Stimulated activated CD4-positive, alpha-beta T cell treated with anti-CD3 and anti-CD28 coated beads, TNF-alpha, amount 100 ng/mL, for 1 hour (primary cell): Measurements from ENCODE around the gene MYO7B.

Experiments used
- DNase-seq, 3 donors: peaks; one replicate each; pipeline ENCODE4 v3.0.0-alpha.2; 2020; ENCODE audit warnings: low read depth in 3 of 3, low spot score in 1 of 3

The MYO7B gene

GRCh38 chr2:127646487-127647241, 111.2 kb downstream of the MYO7B start:
- no peak for DNase-seq

- no peak for DNase-seq
These were observed 112.0 kb downstream of the MYO7B start for GRCh38 chr2:127647242-127648190.

DNA sequence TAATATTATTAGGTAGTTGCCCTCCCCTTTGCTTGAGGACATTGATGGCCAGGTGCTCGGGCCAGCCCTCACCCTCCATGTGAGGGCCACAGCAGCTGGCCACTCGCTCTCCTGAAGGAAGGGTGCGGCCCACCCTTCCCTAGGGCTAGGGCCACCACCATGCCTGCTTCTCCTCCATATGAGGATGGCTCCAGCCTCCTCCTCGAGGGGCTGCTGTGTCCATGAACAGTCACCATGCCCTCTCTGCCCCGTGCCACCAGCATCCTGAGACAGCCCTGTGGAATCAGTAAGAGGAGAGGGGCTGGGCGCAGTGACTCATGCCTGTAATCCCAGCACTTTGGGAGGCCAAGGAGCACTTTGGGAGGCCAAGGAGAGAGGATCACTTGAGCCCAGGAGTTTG, 112.8 kb downstream of the MYO7B start:
- DNase-seq: no peak

DNA sequence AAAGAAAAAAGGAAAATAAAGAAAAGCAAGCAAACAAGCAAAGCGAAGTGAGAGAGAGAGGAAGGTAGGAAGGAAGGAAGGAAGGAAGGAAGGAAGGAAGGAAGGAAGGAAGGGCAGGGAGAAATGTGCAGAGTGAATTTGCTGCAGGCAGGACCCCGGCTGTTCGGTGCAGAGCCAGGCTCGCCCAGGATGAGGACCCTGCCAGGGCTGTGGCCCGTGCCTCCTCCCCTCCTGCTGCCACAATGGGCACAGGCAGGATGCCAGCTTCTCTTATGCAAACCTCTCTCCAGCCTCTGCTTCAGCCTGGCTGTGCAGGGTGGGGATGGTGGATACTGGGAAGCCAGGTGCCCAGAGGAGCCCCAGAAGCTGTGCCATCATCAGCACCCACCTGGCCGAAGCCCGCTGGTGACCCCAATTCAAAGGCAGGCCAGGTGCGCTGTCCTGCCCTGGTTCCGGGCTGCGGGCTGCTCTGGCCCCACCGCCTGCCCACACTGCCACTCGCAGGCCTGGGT, 113.7 kb downstream of the MYO7B start:
- no peak for DNase-seq

DNA sequence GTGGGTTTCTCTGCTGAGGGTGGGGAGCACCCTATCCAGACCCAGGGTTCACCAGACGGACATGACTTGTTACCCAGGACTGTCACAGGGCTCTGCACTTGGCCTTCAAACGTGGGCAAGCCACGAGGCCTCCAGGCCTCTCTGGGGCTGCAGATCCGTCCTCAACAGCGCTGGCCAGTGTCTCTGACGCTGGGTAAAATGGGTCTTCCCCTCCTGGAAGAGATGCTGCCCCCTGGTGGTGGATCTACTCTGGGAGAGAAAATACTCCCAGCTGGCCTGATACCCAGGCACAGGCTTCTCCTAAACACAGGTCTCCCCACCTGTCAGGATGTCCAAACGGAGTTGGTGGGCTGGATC, 114.2 kb downstream of the MYO7B start:
- peak; percentile 63 to 71 (median 67) for DNase-seq

DNA sequence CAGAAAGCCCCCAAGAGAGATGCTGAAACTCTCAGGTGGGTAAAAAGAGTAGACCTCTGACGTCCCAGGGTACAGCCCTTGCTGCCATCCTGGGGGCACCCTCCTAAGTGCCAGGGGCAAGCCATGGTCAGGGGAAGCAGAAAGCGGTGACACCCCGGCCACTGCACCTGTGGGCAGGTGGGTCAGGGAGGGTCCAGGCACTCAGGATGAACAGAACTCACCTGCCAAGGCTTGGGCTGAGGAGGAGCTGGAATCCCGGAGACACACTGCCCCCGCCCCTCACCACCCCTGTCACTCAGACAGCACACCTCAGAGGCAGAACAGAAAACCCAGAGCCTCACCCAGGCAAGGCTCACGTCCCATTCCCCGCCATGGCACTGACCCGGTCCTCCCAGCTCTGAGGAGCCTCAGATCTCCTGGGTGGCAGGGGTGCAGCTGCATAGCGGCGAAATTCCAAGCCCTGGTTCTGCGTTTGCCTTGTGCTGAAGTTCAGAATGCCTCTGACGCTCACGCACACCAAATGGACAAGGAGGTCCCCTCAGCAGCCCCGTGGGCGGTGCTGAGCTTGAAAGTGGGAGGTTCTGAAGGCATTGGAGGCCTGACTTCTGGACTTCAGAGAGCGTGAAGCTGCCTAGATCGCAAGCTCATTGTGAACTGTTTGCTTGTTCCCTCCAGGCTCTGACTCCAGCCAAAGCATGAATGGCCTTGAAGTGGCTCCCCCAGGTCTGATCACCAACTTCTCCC, 114.7 kb downstream of the MYO7B start:
- no peak for DNase-seq

GRCh38 chr2:127650785-127651380, 115.4 kb downstream of the MYO7B start:
- DNase-seq: no peak

DNA sequence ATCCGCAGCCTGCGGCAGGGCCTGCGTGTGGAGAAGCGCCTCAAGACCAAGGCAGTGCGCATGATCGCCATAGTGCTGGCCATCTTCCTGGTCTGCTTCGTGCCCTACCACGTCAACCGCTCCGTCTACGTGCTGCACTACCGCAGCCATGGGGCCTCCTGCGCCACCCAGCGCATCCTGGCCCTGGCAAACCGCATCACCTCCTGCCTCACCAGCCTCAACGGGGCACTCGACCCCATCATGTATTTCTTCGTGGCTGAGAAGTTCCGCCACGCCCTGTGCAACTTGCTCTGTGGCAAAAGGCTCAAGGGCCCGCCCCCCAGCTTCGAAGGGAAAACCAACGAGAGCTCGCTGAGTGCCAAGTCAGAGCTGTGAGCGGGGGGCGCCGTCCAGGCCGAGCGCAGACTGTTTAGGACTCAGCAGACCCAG, 115.9 kb downstream of the MYO7B start:
- DNase-seq: no peak

- DNase-seq: no peak
These were observed 116.6 kb downstream of the MYO7B start for GRCh38 chr2:127651971-127652550.

GRCh38 chr2:127652786-127653357, 117.4 kb downstream of the MYO7B start:
- DNase-seq: no peak

DNA sequence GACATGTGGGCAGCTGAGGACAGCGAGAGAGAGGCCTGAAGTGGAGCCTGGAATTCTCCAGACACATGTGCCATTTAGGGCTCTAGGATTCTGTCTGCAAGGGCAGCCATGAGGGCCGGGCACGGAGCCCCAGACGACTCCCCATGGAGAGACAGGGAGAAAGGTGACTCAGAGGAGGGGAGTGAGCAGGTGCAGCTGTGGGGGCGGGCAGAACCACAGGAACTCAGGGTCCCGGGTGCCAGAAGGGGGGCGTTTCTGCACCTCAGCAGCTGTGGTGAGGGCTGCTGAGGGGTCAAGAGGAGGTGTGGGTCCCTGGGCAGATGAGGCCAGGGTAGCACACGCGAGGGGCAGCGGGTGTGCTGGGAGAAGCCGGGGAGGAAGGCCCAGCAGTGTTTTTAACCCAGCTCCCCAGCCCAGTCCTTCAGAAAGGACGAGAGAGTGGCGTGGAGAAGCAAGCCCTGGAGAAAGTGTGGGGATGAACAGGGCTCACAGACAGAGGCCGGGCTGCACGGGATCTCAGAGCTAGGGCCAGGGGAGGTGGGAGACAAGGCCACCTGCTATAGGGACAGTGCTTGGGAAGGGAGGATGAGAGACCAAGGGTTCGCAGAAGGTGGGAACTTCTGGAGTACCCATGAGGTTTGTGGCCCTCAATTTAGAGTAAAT, 118.1 kb downstream of the MYO7B start:
- no peak for DNase-seq

DNA sequence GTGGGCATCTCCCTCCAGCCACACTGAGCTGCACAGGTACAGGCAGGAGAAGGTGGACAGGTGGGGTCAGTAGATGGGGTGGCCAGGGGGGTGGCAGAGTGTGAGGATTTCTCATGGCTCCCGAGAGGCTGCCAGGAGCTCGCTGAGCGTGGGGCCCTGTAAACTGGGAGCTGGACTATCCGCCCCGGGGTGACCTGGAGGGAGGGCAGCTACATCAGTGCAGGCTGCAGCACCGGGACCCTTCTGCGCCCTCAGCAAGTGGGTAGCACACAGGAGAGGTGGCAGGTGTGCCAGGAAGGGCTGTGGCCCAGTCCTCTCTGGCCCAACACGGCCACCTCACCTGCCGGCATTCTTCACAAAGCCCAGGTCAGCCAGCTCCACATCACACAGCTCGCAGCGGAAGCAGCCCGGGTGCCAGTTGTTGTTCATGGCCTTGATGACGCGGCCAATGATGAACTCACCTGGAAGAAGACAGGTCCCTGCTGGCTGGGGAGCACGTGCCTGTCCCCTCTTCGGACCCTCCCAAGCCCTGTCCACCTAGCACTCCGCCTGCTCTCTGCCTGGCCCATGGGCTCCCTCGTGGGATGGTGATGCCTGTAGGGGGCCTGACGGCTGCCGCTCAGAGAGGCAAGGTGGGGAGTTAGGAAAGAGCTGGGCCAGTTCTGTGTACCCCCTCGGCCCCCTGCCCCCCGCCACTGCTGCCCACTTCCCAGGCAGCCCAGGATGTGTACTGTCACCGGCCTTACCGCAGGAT, 118.8 kb downstream of the MYO7B start:
- no peak for DNase-seq

- DNase-seq: no peak
These were observed 119.3 kb downstream of the MYO7B start for GRCh38 chr2:127654838-127655175.

- DNase-seq: no peak
These were observed 120.0 kb downstream of the MYO7B start for GRCh38 chr2:127655209-127656073.

DNA sequence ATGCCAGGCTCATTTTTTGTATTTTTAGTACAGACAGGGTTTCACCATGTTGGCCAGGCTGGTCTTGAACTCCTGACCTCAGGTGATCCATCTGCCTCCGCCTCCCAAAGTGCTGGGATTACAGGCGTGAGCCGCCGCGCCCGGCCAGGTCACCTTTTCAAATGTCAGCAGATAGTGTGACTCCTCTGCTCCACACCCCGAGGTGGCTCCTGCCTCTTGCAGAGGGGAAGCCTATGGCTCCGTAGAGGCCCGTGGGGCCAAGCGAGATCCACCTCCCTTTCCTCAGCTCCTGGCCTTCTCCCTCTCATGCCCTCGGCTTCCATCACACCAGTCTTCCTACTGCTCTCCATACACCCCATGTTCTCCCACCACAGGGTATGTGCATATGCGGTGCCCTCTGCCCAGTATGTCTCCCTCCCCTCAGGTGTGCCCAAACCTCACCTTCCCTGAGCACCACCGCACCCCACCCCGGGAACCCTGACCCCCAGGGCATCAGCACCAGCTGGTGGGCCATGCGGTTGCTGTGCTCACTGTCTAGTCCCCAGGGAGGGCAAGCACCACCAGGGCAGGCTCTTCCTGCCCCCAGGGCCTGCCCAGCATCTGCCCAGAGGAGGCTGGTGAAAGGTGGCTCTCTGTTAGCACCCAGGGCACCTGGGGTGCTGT, 121.2 kb downstream of the MYO7B start:
- no peak for DNase-seq

DNA sequence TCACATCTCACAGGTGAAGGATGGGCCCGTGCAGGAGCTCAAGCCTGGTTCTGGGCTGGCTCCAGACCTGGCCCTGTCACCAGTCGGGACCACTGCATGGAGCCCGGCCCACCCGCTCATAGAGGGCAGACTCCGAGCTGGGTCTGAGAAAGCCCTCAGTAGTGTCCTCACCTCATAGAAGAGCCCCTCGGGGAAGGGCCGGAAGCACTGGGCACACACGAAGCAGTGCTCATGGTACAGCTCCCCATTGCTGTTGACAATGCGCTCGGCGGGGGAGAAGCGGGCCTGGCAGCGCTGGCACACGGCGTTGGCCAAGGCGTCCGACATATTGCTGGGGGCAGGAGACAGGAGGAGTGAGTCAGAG, 121.7 kb downstream of the MYO7B start:
- no peak for DNase-seq

- DNase-seq: no peak
These were observed 122.7 kb downstream of the MYO7B start for GRCh38 chr2:127658146-127658545.
